ENCODE data around the gene TPCN2. TPM values are rescaled to one million over a fixed set of nuclear protein-coding genes. Genes with fewer than 3 reads are reported as not detected.
A peak's percentile ranks its signal among the peaks of the same experiment; 100 is the strongest.

Gene TPCN2
- total and polyA plus RNA-seq, 2 of the 8 experiments (the other 6 are each of a cell fraction or from before 2014, with no cell fraction given): 9.7 to 18.6 TPM

- Histone ChIP-seq H3K4me1 (replicated peaks in 1 of 4; ENCODE audit: control insufficient read depth in 3 of 4, insufficient read depth in 4 of 4, low read length in 3 of 4) (no peaks in the 10 kb centered on the region; a peak in 1 of 7 replicates), H4K91ac (replicated peaks; ENCODE audit: insufficient read length, low read length) (no peak overlapping the region), H3K27me3 (replicated peaks in 1 of 4; ENCODE audit: control insufficient read depth in 3 of 4, extremely low read depth in 1 of 4, insufficient read depth in 3 of 4, low read length in 3 of 4) (no peaks in the 10 kb centered on the region), H3K4me3 (ENCODE audit: extremely low read depth in 1 of 4, insufficient read depth in 2 of 4, low read depth in 3 of 4, low read length in 4 of 4) (no peak overlapping the region), H3K23ac (ENCODE audit: insufficient read length) (no peak overlapping the region), H2BK20ac (ENCODE audit: low read length) (no peak overlapping the region), H3K56ac (replicated peaks; ENCODE audit: insufficient read length, low read depth, low read length) (peak overlapping the region; percentile 77), H2AK5ac (ENCODE audit: low read depth, low read length) (no peak overlapping the region), H4K5ac (ENCODE audit: insufficient read length, low read depth, low read length) (no peak overlapping the region), H3K4ac (replicated peaks; ENCODE audit: insufficient read length, low read depth, low read length) (peak overlapping the region; percentile 78), H4K8ac (ENCODE audit: extremely low read depth, insufficient read depth, low read length) (no peak overlapping the region; the same call in 1 of the 2 replicates), H3K9ac (replicated peaks in 1 of 4; ENCODE audit: extremely low read depth in 1 of 4, low read depth in 3 of 4, low read length in 3 of 4) (no peak overlapping the region), H3K36me3 (ENCODE audit: control insufficient read depth in 2 of 4, insufficient read depth in 4 of 4, low read length in 3 of 4) (peaks cover 0 to 4% (median 1%) of the 10 kb centered on the region in 4 experiments; a peak in 4 of 8 replicates), H4K20me1 (replicated peaks in 1 of 2; ENCODE audit: control insufficient read depth in 1 of 2, insufficient read depth in 2 of 2, low read length in 2 of 2) (peaks cover 9 to 32% of the 10 kb centered on the region in 2 experiments), H2AFZ (ENCODE audit: low read length) (no peak overlapping the region), H3K27ac (ENCODE audit: low read depth, low read length) (no peak overlapping the region), H2BK12ac (ENCODE audit: low read depth, low read length) (no peak overlapping the region), H3K14ac (ENCODE audit: insufficient read length) (no peak overlapping the region), H3K9me3 (ENCODE audit: insufficient read depth in 2 of 2, low read depth in 1 of 2, low read length in 1 of 2) (no peaks in the 10 kb centered on the region), H2BK120ac (replicated peaks; ENCODE audit: low read depth, low read length) (no peak overlapping the region), H3K18ac (ENCODE audit: extremely low read depth, low read length) (no peak overlapping the region), H2BK15ac (ENCODE audit: low read length) (no peak overlapping the region), H3K79me2 (ENCODE audit: control insufficient read depth in 1 of 2, insufficient read depth in 2 of 2, low read length in 2 of 2) (no peaks in the 10 kb centered on the region; a peak in 1 of 4 replicates), H3K23me2 (ENCODE audit: low read depth, low read length) (peaks cover 3% of the 10 kb centered on the region; the same call in 1 of the 2 replicates), H2BK5ac (ENCODE audit: low read depth, low read length) (peak overlapping the region; percentile 78; the same call in 1 of the 2 replicates), H3K79me1 (ENCODE audit: low read depth, low read length) (peaks cover 18% of the 10 kb centered on the region), H3K4me2 (ENCODE audit: insufficient read depth in 1 of 2, low read depth in 2 of 2, low read length in 2 of 2) (no peak overlapping the region)
- ChIA-PET CTCF (ENCODE audit: partially characterized antibody) (interaction anchor here (0.9 kb wide), 1 partner anchor 700 kb away, joined by 3 read pairs; no protein-coding TSS in a partner anchor), POLR2A (ENCODE audit: partially characterized antibody) (no interaction called here)
- 88% methylated on average over 19 of the region's 19 CpGs; no CpG with 5 or more reads in 1 of the 2 experiments for WGBS, 2 experiments (ENCODE audit: extremely low coverage in 1 of 2, insufficient coverage in 1 of 2, insufficient read length in 1 of 2, insufficient replicate concordance in 2 of 2, low coverage in 1 of 2, low lambda C conversion rate in 2 of 2, missing lambda C conversion rate in 1 of 2)
- FAIRE-seq: no peak
- no peak for DNase-seq (ENCODE audit: low read depth in 1 of 2, low spot score in 2 of 2)
- TF ChIP-seq ATF3 (IDR thresholded peaks at IDR 0.05; ENCODE audit: insufficient read depth, low read depth, low read length): no peak
- no peak for TF ChIP-seq MAX (IDR thresholded peaks at IDR 0.05)
- no peak for TF ChIP-seq CBX8 (IDR thresholded peaks at IDR 0.05; ENCODE audit: borderline replicate concordance, low read depth, low read length)
- no peak for TF ChIP-seq ZNF274 (IDR thresholded peaks at IDR 0.05; ENCODE audit: borderline replicate concordance, extremely low read depth, low read length)
- TF ChIP-seq TCF12 (IDR thresholded peaks at IDR 0.05; ENCODE audit: low read depth, low read length): no peak
- no peak for TF ChIP-seq BACH1 (IDR thresholded peaks at IDR 0.05; ENCODE audit: low read length)
- TF ChIP-seq EZH2 (IDR thresholded peaks at IDR 0.05; ENCODE audit: low read depth, low read length, severe bottlenecking): no peak
- TF ChIP-seq SIX5 (IDR thresholded peaks at IDR 0.05; ENCODE audit: low read depth, low read length): no peak
- TF ChIP-seq SIRT6 (IDR thresholded peaks at IDR 0.05; ENCODE audit: low read length): no peak
- no peak for TF ChIP-seq RAD21 (IDR thresholded peaks at IDR 0.05 in 1 of 2, conservative IDR thresholded peaks at IDR 0.05 in 1 of 2; ENCODE audit: low read depth in 2 of 2, low read length in 2 of 2)
- no peak for TF ChIP-seq RFX5 (IDR thresholded peaks at IDR 0.05; ENCODE audit: borderline replicate concordance, low read depth, low read length)
- TF ChIP-seq GABPA (IDR thresholded peaks at IDR 0.05; ENCODE audit: borderline replicate concordance, insufficient read depth, low read length): no peak
- TF ChIP-seq BRCA1 (IDR thresholded peaks at IDR 0.05; ENCODE audit: low read depth, low read length): no peak
Measured at GRCh38 chr11:69065147-69065710, 16.5 kb downstream of the TPCN2 start.
